Measurements from ENCODE around the gene OTOA. TPM values are rescaled to one million over a fixed set of nuclear protein-coding genes. Genes with fewer than 3 reads are reported as not detected.
"Not testable (repeated sequence)": the region's sequence is repeated elsewhere in the genome, so short reads cannot be mapped to it uniquely, and the experiment has no call there.

Gene OTOA
- total RNA-seq, 1 experiment from 2014 or later, result 0.11 TPM

GRCh38 chr16:21770584-21770983 lies 106.8 kb downstream of the OTOA start:
- not testable (repeated sequence) for H4K8ac ChIP-seq (replicated peaks; ENCODE audit: insufficient read length, low read depth, low read length); H2AFZ ChIP-seq (ENCODE audit: low read length); H3T11ph ChIP-seq (ENCODE audit: low read length); H3K27me3 Mint-ChIP-seq (ENCODE audit: low read depth); H3K56ac ChIP-seq (ENCODE audit: insufficient read length, low read depth, low read length); H3K36me3 Mint-ChIP-seq (ENCODE audit: insufficient read depth in 1 of 3, low read depth in 3 of 3); H3K23me2 ChIP-seq (ENCODE audit: insufficient read length, low read depth, low read length, poor library complexity, severe bottlenecking); H2BK5ac ChIP-seq (ENCODE audit: insufficient read length, low read length); H3K4me1 Mint-ChIP-seq; H3K4me3 Mint-ChIP-seq; H3K27ac Mint-ChIP-seq; H4K20me1 ChIP-seq (ENCODE audit: control insufficient read depth, insufficient read depth, insufficient read length); H2BK20ac ChIP-seq (ENCODE audit: low read depth, low read length, poor library complexity, severe bottlenecking); H3K27ac ChIP-seq (ENCODE audit: insufficient read length, low read depth, low read length); H3K9ac ChIP-seq (ENCODE audit: extremely low read depth, insufficient read length, low read length); H3K9me3 ChIP-seq (ENCODE audit: control insufficient read depth, low read depth, low read length); H2BK12ac ChIP-seq (ENCODE audit: insufficient read length, low read depth, low read length); H4K5ac ChIP-seq (ENCODE audit: insufficient read length, low read depth, low read length); H3K79me2 ChIP-seq (ENCODE audit: insufficient read depth, low read length); H2BK120ac ChIP-seq (ENCODE audit: low read depth, low read length, poor library complexity, severe bottlenecking); H3K27me3 ChIP-seq (ENCODE audit: insufficient read depth, low read length); H3K9me3 Mint-ChIP-seq; H3K4ac ChIP-seq (ENCODE audit: low read depth, low read length); H2AK5ac ChIP-seq (ENCODE audit: insufficient read length, low read length); DNase-seq; H3K4me2 ChIP-seq (ENCODE audit: insufficient read depth, insufficient read length, low read length); H2BK15ac ChIP-seq (ENCODE audit: low read depth, low read length); H3K18ac ChIP-seq (ENCODE audit: insufficient read length, low read depth, low read length); H3K14ac ChIP-seq (ENCODE audit: insufficient read depth, low read length); H3K79me1 ChIP-seq (ENCODE audit: insufficient read depth, low read depth, low read length, poor library complexity, severe bottlenecking); H3K23ac ChIP-seq (ENCODE audit: insufficient read length, low read depth, low read length); H4K91ac ChIP-seq (ENCODE audit: insufficient read length, low read depth, low read length); H3K4me1 ChIP-seq (ENCODE audit: insufficient read depth, low read length)
- WGBS (ENCODE audit: extremely low coverage, insufficient read length, low lambda C conversion rate), result no CpG with 5 or more reads among the region's 5 CpGs

- H3K4me2 ChIP-seq (ENCODE audit: insufficient read depth, insufficient read length, low read length); H3T11ph ChIP-seq (ENCODE audit: low read length); H3K36me3 Mint-ChIP-seq (ENCODE audit: insufficient read depth in 1 of 3, low read depth in 3 of 3); H2BK15ac ChIP-seq (ENCODE audit: low read depth, low read length); H3K27ac Mint-ChIP-seq; H3K9me3 Mint-ChIP-seq; H3K23me2 ChIP-seq (ENCODE audit: insufficient read length, low read depth, low read length, poor library complexity, severe bottlenecking); H2BK5ac ChIP-seq (ENCODE audit: insufficient read length, low read length); H3K79me1 ChIP-seq (ENCODE audit: insufficient read depth, low read depth, low read length, poor library complexity, severe bottlenecking); H3K18ac ChIP-seq (ENCODE audit: insufficient read length, low read depth, low read length); H3K27ac ChIP-seq (ENCODE audit: insufficient read length, low read depth, low read length); H2BK120ac ChIP-seq (ENCODE audit: low read depth, low read length, poor library complexity, severe bottlenecking); H3K79me2 ChIP-seq (ENCODE audit: insufficient read depth, low read length); DNase-seq; H4K8ac ChIP-seq (replicated peaks; ENCODE audit: insufficient read length, low read depth, low read length); H4K5ac ChIP-seq (ENCODE audit: insufficient read length, low read depth, low read length); H3K23ac ChIP-seq (ENCODE audit: insufficient read length, low read depth, low read length); H2BK12ac ChIP-seq (ENCODE audit: insufficient read length, low read depth, low read length); H3K14ac ChIP-seq (ENCODE audit: insufficient read depth, low read length); H3K27me3 Mint-ChIP-seq (ENCODE audit: low read depth); H2AFZ ChIP-seq (ENCODE audit: low read length); H3K9me3 ChIP-seq (ENCODE audit: control insufficient read depth, low read depth, low read length); H2BK20ac ChIP-seq (ENCODE audit: low read depth, low read length, poor library complexity, severe bottlenecking); H2AK5ac ChIP-seq (ENCODE audit: insufficient read length, low read length); H3K4ac ChIP-seq (ENCODE audit: low read depth, low read length); H3K4me1 Mint-ChIP-seq; H4K20me1 ChIP-seq (ENCODE audit: control insufficient read depth, insufficient read depth, insufficient read length); H3K56ac ChIP-seq (ENCODE audit: insufficient read length, low read depth, low read length); H3K4me1 ChIP-seq (ENCODE audit: insufficient read depth, low read length); H3K27me3 ChIP-seq (ENCODE audit: insufficient read depth, low read length); H4K91ac ChIP-seq (ENCODE audit: insufficient read length, low read depth, low read length); H3K9ac ChIP-seq (ENCODE audit: extremely low read depth, insufficient read length, low read length); H3K4me3 Mint-ChIP-seq: not testable (repeated sequence)
- no CpG with 5 or more reads among the region's 9 CpGs for WGBS (ENCODE audit: extremely low coverage, insufficient read length, low lambda C conversion rate)
These were observed 108.9 kb downstream of the OTOA start for GRCh38 chr16:21772547-21773206.

Measured in H9 (cell line).